Endodermal cell (in vitro differentiated cells): ENCODE measurements around the gene CAP2. TPM values are rescaled to one million over a fixed set of nuclear protein-coding genes. Genes with fewer than 3 reads are reported as not detected.

Experiments used
- DNase-seq: peaks from one replicate; pipeline ENCODE4 v3.0.0-alpha.2; 2017
- H3K27ac ChIP-seq: 2 replicates; pipeline ENCODE4 v1.5.1; 2013; ENCODE audit warnings: mild to moderate bottlenecking, low read depth, low read length, moderate library complexity
- H3K27me3 ChIP-seq: 2 replicates; pipeline ENCODE4 v1.6.1; 2013; ENCODE audit warnings: mild to moderate bottlenecking, low read length, moderate library complexity; ENCODE audit not compliant: insufficient read depth, control insufficient read depth, poor library complexity, severe bottlenecking
- H3K36me3 ChIP-seq: 2 replicates; pipeline ENCODE4 v1.7.0; 2013; ENCODE audit warnings: mild to moderate bottlenecking, low read length, moderate library complexity; ENCODE audit not compliant: control insufficient read depth, insufficient read depth
- H3K4me1 ChIP-seq: one replicate; pipeline ENCODE4 v1.7.0; 2013; ENCODE audit warnings: low read length; ENCODE audit not compliant: control insufficient read depth, insufficient read depth
- H3K4me3 ChIP-seq: 2 replicates; pipeline ENCODE4 v1.5.1; 2013; ENCODE audit warnings: mild to moderate bottlenecking, low read length, moderate library complexity
- H3K9ac ChIP-seq: 2 replicates; pipeline ENCODE4 v1.6.1; 2013; ENCODE audit warnings: mild to moderate bottlenecking, low read length, moderate library complexity; ENCODE audit not compliant: poor library complexity, severe bottlenecking; ENCODE audit errors: extremely low read depth
- H3K9me3 ChIP-seq: 2 replicates; pipeline ENCODE4 v1.6.1; 2013; ENCODE audit warnings: mild to moderate bottlenecking, low read length, moderate library complexity; ENCODE audit not compliant: control insufficient read depth
- H3K27ac Mint-ChIP-seq: 2 replicates; pipeline ENCODE4 v1.8.0; 2020; ENCODE audit warnings: mixed read lengths
- H3K27me3 Mint-ChIP-seq: 2 replicates; pipeline ENCODE4 v1.8.0; 2021; ENCODE audit warnings: mild to moderate bottlenecking, mixed read lengths; ENCODE audit not compliant: insufficient read depth
- H3K36me3 Mint-ChIP-seq: 2 replicates; pipeline ENCODE4 v1.8.0; 2020; ENCODE audit warnings: low read depth, mixed read lengths
- H3K4me1 Mint-ChIP-seq: 2 replicates; pipeline ENCODE4 v1.8.0; 2020; ENCODE audit warnings: mixed read lengths
- H3K4me3 Mint-ChIP-seq: 2 replicates; pipeline ENCODE4 v1.8.0; 2020; ENCODE audit warnings: mild to moderate bottlenecking, moderate library complexity, mixed read lengths
- H3K9me3 Mint-ChIP-seq: 2 replicates; pipeline ENCODE4 v1.8.0; 2020; ENCODE audit warnings: mild to moderate bottlenecking, mixed read lengths
- CTCF ChIP-seq: fragments of 200-600 bp; sonication (generic); conservative IDR thresholded peaks from 2 replicates; pipeline ENCODE4 v1.5.0; 2021; ENCODE audit warnings: antibody characterized with exemption, mild to moderate bottlenecking
- WGBS, 2 experiments: methylation state at CpG; one replicate each; pipeline versions ENCODE4 v1.1.5 to v1.1.7; 2013; ENCODE audit warnings: missing lambda C conversion rate in 2 of 2, mixed read lengths in 1 of 2; ENCODE audit not compliant: insufficient coverage in 1 of 2, insufficient read length in 1 of 2; 5-methylcytosine and 5-hydroxymethylcytosine counted together
- total RNA-seq, 2 donors: library from RNA; stranded (reverse); fragmentation: NEBNext Ultra II Directional in 1 of 2; extraction: Animal tissue kit (Norgen Biotek cat#: 25700) in 1 of 2; gene quantifications; 2 replicates in 1 of 2; 3 replicates in 1 of 2; pipeline ENCODE4 v1.2.1, GENCODE V29; 2021

The CAP2 gene
- total RNA-seq, 2 donors from 2014 or later: 29.8 to 35.9 TPM

GRCh38 chr6:17497535-17498095, 104.2 kb downstream of the CAP2 start:
- no peak overlapping the region for H3K4me3 ChIP-seq
- no peak overlapping the region for H3K27ac ChIP-seq
- peaks cover 50% of the 10 kb centered on the region for H3K36me3 ChIP-seq
- H3K9ac ChIP-seq: no peak overlapping the region
- H3K36me3 Mint-ChIP-seq: peaks cover 32% of the 10 kb centered on the region
- peaks cover 11% of the 10 kb centered on the region for H3K4me1 Mint-ChIP-seq
- TF ChIP-seq CTCF: no peak
- peaks cover 1% of the 10 kb centered on the region for H3K9me3 ChIP-seq
- H3K4me1 ChIP-seq: no peaks in the 10 kb centered on the region
- no peaks in the 10 kb centered on the region for H3K9me3 Mint-ChIP-seq
- no peak overlapping the region for H3K27ac Mint-ChIP-seq
- DNase-seq: no peak
- H3K27me3 Mint-ChIP-seq: no peaks in the 10 kb centered on the region
- no peak overlapping the region for H3K4me3 Mint-ChIP-seq
- WGBS, 2 experiments: 88 to 100% methylated on average over 1 to 4 of the region's 4 CpGs
- no peaks in the 10 kb centered on the region for H3K27me3 ChIP-seq

GRCh38 chr6:17501442-17501841, 108.0 kb downstream of the CAP2 start:
- Histone ChIP-seq H3K27me3 (no peaks in the 10 kb centered on the region), H3K36me3 (peaks cover 28% of the 10 kb centered on the region), H3K4me1 (no peaks in the 10 kb centered on the region), H3K9ac (no peak overlapping the region), H3K9me3 (peaks cover 6% of the 10 kb centered on the region), H3K27ac (no peak overlapping the region), H3K4me3 (no peak overlapping the region)
- H3K4me3 Mint-ChIP-seq: no peak overlapping the region
- no peak for DNase-seq
- 95 to 100% methylated on average over 3 of the region's 3 CpGs for WGBS, 2 experiments
- peaks cover 5% of the 10 kb centered on the region for H3K36me3 Mint-ChIP-seq
- no peaks in the 10 kb centered on the region for H3K27me3 Mint-ChIP-seq
- no peak overlapping the region for H3K27ac Mint-ChIP-seq
- no peak for TF ChIP-seq CTCF
- H3K9me3 Mint-ChIP-seq: no peaks in the 10 kb centered on the region
- H3K4me1 Mint-ChIP-seq: peaks cover 8% of the 10 kb centered on the region

GRCh38 chr6:17501982-17502704, 108.7 kb downstream of the CAP2 start:
- H3K27me3 ChIP-seq: no peaks in the 10 kb centered on the region
- no peak overlapping the region for H3K9ac ChIP-seq
- H3K36me3 ChIP-seq: peaks cover 33% of the 10 kb centered on the region
- H3K36me3 Mint-ChIP-seq: peaks cover 10% of the 10 kb centered on the region
- no peak for TF ChIP-seq CTCF
- peaks cover 6% of the 10 kb centered on the region for H3K9me3 ChIP-seq
- WGBS, 2 experiments: 96 to 100% methylated on average over 3 of the region's 3 CpGs
- no peak overlapping the region for H3K27ac Mint-ChIP-seq
- H3K27me3 Mint-ChIP-seq: no peaks in the 10 kb centered on the region
- H3K4me3 ChIP-seq: no peak overlapping the region
- no peak overlapping the region for H3K27ac ChIP-seq
- H3K4me1 Mint-ChIP-seq: peaks cover 8% of the 10 kb centered on the region
- no peak for DNase-seq
- H3K9me3 Mint-ChIP-seq: no peaks in the 10 kb centered on the region
- no peak overlapping the region for H3K4me3 Mint-ChIP-seq
- H3K4me1 ChIP-seq: no peaks in the 10 kb centered on the region
